Lower leg skin (tissue), 4 donors: ENCODE measurements around the gene TMEM151B. TPM values are rescaled to one million over a fixed set of nuclear protein-coding genes. Genes with fewer than 3 reads are reported as not detected.

Experiments used
- DNase-seq, 2 donors: peaks; one replicate each; pipeline ENCODE4 v3.0.0-alpha.2; 2019; ENCODE audit warnings: low spot score in 2 of 2
- H3K4me3 ChIP-seq: fragments of 200-600 bp; sonication (generic); 2 replicates; pipeline ENCODE4 v1.5.1; 2017; ENCODE audit warnings: mild to moderate bottlenecking, low read depth; ENCODE audit not compliant: poor library complexity, severe bottlenecking
- POLR2A ChIP-seq, 2 donors: fragments of 450-650 bp; IDR thresholded peaks; one replicate each; pipeline ENCODE4 v1.6.1; 2016 to 2017; ENCODE audit warnings: antibody characterized with exemption in 2 of 2, mild to moderate bottlenecking in 1 of 2, moderate library complexity in 1 of 2
- WGBS, 2 donors: methylation state at CpG; one replicate each; pipeline ENCODE4 v1.1.5; 2018; 5-methylcytosine and 5-hydroxymethylcytosine counted together
- intact Hi-C: fragments of 100-400 bp; cut with DNase I; formaldehyde crosslinking; loops from one replicate; pipeline ENCODE4 v1.15.0; 2023; ENCODE audit warnings: low total_unique reads
- total RNA-seq, 4 donors: library from RNA; depleted of rRNA; stranded (reverse); fragments of >200 nt; gene quantifications; one replicate each; pipeline ENCODE4 v1.1.0, GENCODE V29; 2016
- TF ChIP-seq, protein P1 (sequence below), 3 donors: fragments of 450-650 bp; IDR thresholded peaks; one replicate each; pipeline ENCODE4 v1.5.1; 2016; ENCODE audit warnings: antibody characterized with exemption in 3 of 3, mild to moderate bottlenecking in 3 of 3, moderate library complexity in 2 of 3

TMEM151B gene
- total RNA-seq, 4 donors from 2014 or later, result 0.10 to 0.42 TPM; not detected in 2

DNA sequence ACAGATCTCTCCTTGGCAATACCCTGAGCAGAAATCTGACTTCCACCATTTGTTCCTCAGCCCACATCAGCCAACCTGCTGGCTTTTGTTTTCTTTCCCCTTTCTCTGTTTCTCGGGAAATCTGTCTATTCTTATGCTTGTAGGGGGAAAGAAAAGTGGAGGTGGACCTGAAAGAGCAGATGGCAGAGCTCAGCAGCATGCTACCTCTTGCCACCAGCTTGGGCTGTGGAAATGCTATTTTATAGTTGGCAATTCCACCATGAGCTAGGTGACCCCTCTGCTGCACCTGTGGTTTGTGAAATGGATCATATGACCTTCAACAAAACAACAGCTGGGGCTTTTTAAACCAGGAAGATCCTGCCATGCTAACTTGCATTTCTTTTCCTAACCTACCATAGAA lies 65.4 kb downstream of the TMEM151B start:
- no peak for DNase-seq
- intact Hi-C loops, result loop anchor here (5.0 to 10.0 kb wide), 2 partner anchors 63 to 241 kb away; partner anchors contain the start of gene TMEM151B
- no peak overlapping the region for H3K4me3 ChIP-seq
- 67 to 78% methylated on average over 1 of the region's 1 CpG for whole genome bisulfite sequencing, 2 donors
- TF ChIP-seq POLR2A (IDR thresholded peaks at IDR 0.05), result no peak
- TF ChIP-seq, protein P1, sequence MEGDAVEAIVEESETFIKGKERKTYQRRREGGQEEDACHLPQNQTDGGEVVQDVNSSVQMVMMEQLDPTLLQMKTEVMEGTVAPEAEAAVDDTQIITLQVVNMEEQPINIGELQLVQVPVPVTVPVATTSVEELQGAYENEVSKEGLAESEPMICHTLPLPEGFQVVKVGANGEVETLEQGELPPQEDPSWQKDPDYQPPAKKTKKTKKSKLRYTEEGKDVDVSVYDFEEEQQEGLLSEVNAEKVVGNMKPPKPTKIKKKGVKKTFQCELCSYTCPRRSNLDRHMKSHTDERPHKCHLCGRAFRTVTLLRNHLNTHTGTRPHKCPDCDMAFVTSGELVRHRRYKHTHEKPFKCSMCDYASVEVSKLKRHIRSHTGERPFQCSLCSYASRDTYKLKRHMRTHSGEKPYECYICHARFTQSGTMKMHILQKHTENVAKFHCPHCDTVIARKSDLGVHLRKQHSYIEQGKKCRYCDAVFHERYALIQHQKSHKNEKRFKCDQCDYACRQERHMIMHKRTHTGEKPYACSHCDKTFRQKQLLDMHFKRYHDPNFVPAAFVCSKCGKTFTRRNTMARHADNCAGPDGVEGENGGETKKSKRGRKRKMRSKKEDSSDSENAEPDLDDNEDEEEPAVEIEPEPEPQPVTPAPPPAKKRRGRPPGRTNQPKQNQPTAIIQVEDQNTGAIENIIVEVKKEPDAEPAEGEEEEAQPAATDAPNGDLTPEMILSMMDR (IDR thresholded peaks at IDR 0.05), result no peak

DNA sequence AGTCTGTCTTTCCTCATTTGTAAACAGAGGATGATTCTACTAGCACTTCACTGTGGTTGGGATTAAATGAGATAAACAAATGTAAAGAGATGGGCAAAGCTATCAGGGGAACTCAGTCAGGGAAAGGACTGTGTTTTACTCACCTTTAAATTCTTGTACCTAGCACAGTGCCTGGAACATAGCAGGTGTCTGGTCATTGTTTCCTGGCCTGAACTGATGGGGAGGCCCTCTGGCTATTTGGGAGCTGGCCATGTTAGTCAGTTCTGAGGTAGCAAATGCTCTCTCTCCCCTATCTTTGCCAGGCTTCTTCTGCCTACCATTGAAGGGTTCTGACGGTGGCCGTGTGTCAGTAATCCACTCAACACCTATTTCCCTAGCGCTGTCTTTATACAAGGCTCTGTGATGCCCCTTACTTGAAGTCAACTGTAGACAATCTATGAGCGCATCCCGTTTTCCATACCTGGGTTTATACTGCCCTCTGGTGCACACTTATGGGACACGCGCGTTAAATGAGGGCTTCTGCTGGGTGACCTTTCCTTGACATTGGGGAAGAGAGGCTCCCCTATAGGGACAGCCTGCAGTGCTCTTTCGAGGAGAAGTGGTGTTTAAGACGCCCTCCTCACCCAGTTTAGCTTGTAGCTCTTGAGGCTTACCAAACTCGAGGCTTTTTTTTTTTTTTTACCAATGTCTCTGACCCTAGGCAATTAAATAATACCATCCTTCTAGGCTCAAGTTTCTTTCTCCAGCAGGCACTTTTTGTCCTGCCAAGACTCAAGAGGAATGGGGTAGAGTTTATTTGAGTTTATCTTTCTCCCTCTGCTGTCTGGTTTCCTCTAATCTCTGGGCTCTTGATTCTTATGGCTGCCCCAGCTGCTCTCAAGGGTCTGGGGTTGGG lies 68.2 kb downstream of the TMEM151B start:
- no peak overlapping the region for H3K4me3 ChIP-seq
- intact Hi-C loops, result loop anchor here (5.0 to 10.0 kb wide), 2 partner anchors 66 to 244 kb away; partner anchors contain the start of gene TMEM151B
- no peak for TF ChIP-seq POLR2A (IDR thresholded peaks at IDR 0.05)
- TF ChIP-seq, protein P1 (IDR thresholded peaks at IDR 0.05), result peak in 1 of 3 donors; percentile 38
- 3 to 4% methylated on average over 11 of the region's 11 CpGs for WGBS, 2 donors
- DNase-seq, result peak; percentile 61 to 89

DNA sequence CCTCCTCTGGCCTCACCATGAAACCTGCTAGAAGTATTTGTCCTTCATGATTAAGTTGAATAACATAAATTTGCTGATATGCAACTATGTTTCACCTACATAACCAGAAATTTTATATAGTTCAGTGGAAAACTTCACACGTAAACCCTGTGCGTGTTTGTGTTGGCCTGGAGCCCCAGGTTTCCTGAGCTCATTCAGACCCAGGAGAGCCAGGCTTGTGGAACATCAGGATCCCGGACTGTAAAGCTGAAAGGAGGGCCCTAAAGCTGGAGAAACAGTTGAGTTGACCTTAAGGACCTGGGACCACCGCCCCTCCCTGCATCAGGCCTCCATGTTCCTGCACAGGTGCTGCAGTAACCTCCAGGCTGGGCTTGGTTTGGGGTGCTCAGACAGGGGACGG lies 69.1 kb downstream of the TMEM151B start:
- no peak for DNase-seq
- intact Hi-C loops, result loop anchor here (5.0 to 10.0 kb wide), 2 partner anchors 67 to 244 kb away; partner anchors contain the start of gene TMEM151B
- TF ChIP-seq, protein P1 (IDR thresholded peaks at IDR 0.05), result no peak
- TF ChIP-seq POLR2A (IDR thresholded peaks at IDR 0.05), result no peak
- H3K4me3 ChIP-seq, result no peak overlapping the region
- WGBS, 2 donors, result 72 to 85% methylated on average over 5 of the region's 5 CpGs

DNA sequence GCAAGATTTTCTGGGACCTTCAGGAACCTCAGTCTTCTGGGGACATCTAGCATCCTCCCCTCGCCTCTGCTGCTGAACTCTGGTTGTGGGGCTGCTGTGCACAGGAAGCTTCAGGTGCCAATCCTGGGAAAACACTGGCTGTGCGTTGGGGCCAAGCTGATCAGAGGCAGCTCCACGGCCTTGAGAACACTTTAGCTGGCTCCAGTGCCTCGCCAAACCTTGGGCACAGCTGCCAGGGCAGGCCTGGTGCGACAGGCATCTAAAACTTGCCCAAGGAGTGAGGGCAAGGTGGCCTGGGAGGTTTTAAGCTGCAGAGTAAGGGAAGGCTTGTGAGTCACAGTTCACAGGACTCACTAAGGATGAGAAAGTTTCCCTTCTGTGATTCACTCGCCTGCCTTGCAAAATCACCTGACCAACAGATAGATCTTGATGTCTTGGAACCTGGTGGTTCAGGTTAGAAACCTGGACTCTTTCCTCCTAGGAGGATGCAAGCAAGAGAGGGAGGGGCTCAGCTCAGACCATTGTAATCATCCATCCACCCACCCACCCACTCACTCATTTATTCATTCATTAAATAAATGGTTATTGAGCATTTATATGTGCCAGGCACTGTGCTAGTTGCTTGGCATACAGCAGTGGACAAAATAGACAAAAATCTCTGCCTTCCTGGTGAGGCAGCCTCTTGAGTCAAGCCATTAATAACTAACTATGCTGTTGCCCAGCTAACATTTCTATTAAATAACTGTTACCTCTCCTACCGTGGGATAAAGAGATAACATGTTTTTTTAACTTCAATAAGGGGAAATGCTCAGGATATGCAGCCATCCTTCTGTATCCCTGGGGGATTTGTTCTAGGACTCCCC lies 69.7 kb downstream of the TMEM151B start:
- H3K4me3 ChIP-seq, result no peak overlapping the region
- intact Hi-C loops, result loop anchor here (5.0 to 10.0 kb wide), 2 partner anchors 68 to 245 kb away; partner anchors contain the start of gene TMEM151B
- WGBS, 2 donors, result 58 to 74% methylated on average over 7 of the region's 7 CpGs
- DNase-seq, result no peak
- TF ChIP-seq, protein P1 (IDR thresholded peaks at IDR 0.05), result no peak
- TF ChIP-seq POLR2A (IDR thresholded peaks at IDR 0.05), result no peak

DNA sequence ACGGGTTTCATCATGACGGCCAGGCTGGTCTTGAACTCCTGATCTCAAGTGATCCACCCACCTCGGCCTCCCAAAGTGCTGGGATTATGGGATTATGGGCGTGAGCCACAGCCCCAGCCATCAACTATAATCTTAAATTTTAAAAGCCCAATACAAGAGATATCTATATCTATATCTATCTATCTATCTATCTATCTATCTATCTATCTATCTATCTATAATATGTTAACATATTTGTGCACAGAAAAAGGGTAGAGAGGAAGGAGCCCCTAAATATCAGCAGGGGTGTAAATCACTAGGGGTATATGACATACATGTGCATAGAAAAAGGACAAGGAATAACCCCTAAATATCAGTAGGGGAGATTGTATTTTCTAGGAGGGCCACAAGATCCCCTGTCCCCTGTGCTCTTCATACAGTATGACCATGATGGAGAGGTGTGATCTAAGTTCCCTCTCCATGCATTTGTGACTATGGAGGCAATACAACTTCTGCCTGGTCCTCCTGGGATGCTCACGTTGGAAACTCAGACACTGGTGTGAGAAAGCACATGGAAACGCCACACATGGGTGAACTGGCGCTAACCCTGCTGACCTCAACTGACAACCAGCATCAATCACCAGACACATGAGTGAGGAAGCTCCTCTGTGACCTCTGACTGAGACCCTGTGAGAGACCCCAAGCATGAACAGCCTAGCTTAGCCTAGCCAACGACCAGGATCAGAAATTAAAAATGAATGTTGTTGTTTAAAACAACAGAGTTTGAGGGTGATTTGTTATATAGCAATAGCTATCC lies 71.0 kb downstream of the TMEM151B start:
- TF ChIP-seq, protein P1 (IDR thresholded peaks at IDR 0.05), result no peak
- no peak for TF ChIP-seq POLR2A (IDR thresholded peaks at IDR 0.05)
- WGBS, 2 donors, result 69 to 74% methylated on average over 8 of the region's 8 CpGs
- H3K4me3 ChIP-seq, result no peak overlapping the region
- intact Hi-C loops, result no loop called here
- no peak for DNase-seq
